H1 (cell line): Measurements from ENCODE around the gene TEX22. TPM values are rescaled to one million over a fixed set of nuclear protein-coding genes. Genes with fewer than 3 reads are reported as not detected.

Experiments
- CTCF ChIA-PET: fragments of 300-600 bp; sonication (Branson Sonifier 250); formaldehyde crosslinking; loops from one replicate; lab custom pipeline; 2021; ENCODE audit not compliant: partially characterized antibody; lab: Charles Lee
- POLR2A ChIA-PET: fragments of 300-600 bp; sonication (Branson Sonifier 250); formaldehyde crosslinking; loops from one replicate; lab custom pipeline; 2021; ENCODE audit warnings: inconsistent platforms; ENCODE audit not compliant: partially characterized antibody; lab: Charles Lee
- DNase-seq, 2 experiments: peaks; one replicate each; pipeline versions ENCODE4 v3.0.0 to v3.0.0-alpha.2; 2010 to 2022; ENCODE audit warnings: low spot score in 2 of 2, low read depth in 1 of 2, mixed read lengths in 1 of 2
- FAIRE-seq: peaks from 2 replicates; lab custom pipeline; 2011; peaks lifted over from hg19 to GRCh38; lab: Jason Lieb, UNC
- H2AFZ ChIP-seq: 2 replicates; pipeline ENCODE4 v1.8.1; 2012; ENCODE audit warnings: low read length, inconsistent platforms
- H2AK5ac ChIP-seq: 2 replicates; pipeline ENCODE4 v1.6.1; 2013; ENCODE audit warnings: low read depth, low read length
- H2BK120ac ChIP-seq: replicated peaks from 2 replicates; pipeline ENCODE3; 2013; ENCODE audit warnings: low read depth, low read length, inconsistent platforms
- H2BK12ac ChIP-seq: 2 replicates; pipeline ENCODE4 v1.6.1; 2013; ENCODE audit warnings: low read depth, low read length
- H2BK15ac ChIP-seq: 2 replicates; pipeline ENCODE4 v1.6.1; 2013; ENCODE audit warnings: low read length
- H2BK20ac ChIP-seq: 2 replicates; pipeline ENCODE4 v1.6.1; 2013; ENCODE audit warnings: low read length
- H2BK5ac ChIP-seq: 2 replicates; pipeline ENCODE4 v1.6.1; 2013; ENCODE audit warnings: low read depth, low read length
- H3K14ac ChIP-seq: 2 replicates; pipeline ENCODE4 v1.6.1; 2013; ENCODE audit warnings: inconsistent platforms; ENCODE audit not compliant: insufficient read length
- H3K18ac ChIP-seq: 2 replicates; pipeline ENCODE4 v1.6.1; 2013; ENCODE audit warnings: low read length; ENCODE audit errors: extremely low read depth
- H3K23ac ChIP-seq: 2 replicates; pipeline ENCODE4 v1.6.1; 2013; ENCODE audit warnings: inconsistent platforms; ENCODE audit not compliant: insufficient read length
- H3K23me2 ChIP-seq: 2 replicates; pipeline ENCODE4 v1.6.1; 2013; ENCODE audit warnings: low read depth, low read length
- H3K27ac ChIP-seq: 2 replicates; pipeline ENCODE4 v1.6.1; 2011; ENCODE audit warnings: low read depth, low read length, inconsistent platforms
- H3K27me3 ChIP-seq, 4 experiments: replicated peaks in 1 of 4; 1 replicate in 1 of 4; 2 replicates in 3 of 4; pipeline versions ENCODE4 v1.6.1 to v1.8.1; 2011 to 2013; ENCODE audit warnings: low read length in 3 of 4, mild to moderate bottlenecking in 3 of 4, inconsistent platforms in 2 of 4, mixed read lengths in 2 of 4, moderate library complexity in 1 of 4; ENCODE audit not compliant: control insufficient read depth in 3 of 4, insufficient read depth in 3 of 4; ENCODE audit errors: extremely low read depth in 1 of 4
- H3K36me3 ChIP-seq, 4 experiments: 2 replicates each; pipeline versions ENCODE4 v1.6.1 to v1.8.1; 2011 to 2013; ENCODE audit warnings: mild to moderate bottlenecking in 4 of 4, low read length in 3 of 4, moderate library complexity in 2 of 4, control low read depth in 1 of 4, inconsistent platforms in 1 of 4; ENCODE audit not compliant: insufficient read depth in 4 of 4, control insufficient read depth in 2 of 4
- H3K4ac ChIP-seq: replicated peaks from 2 replicates; pipeline ENCODE3; 2013; ENCODE audit warnings: low read length, low read depth, mixed read lengths, inconsistent platforms; ENCODE audit not compliant: insufficient read length
- H3K4me1 ChIP-seq, 4 experiments: replicated peaks in 1 of 4; 1 replicate in 1 of 4; 2 replicates in 3 of 4; pipeline versions ENCODE4 v1.6.1 to v1.8.1; 2011 to 2013; ENCODE audit warnings: low read length in 3 of 4, inconsistent platforms in 2 of 4, mixed read lengths in 1 of 4; ENCODE audit not compliant: insufficient read depth in 4 of 4, control insufficient read depth in 3 of 4
- H3K4me2 ChIP-seq, 2 experiments: 2 replicates each; pipeline versions ENCODE4 v1.6.1 to v1.8.1; 2011 to 2013; ENCODE audit warnings: low read depth in 2 of 2, low read length in 2 of 2, control low read depth in 1 of 2, inconsistent platforms in 1 of 2, mild to moderate bottlenecking in 1 of 2; ENCODE audit not compliant: insufficient read depth in 1 of 2
- H3K4me3 ChIP-seq, 4 experiments: fragments of 200-600, 300-600 bp in 1 of 4; sonication (generic), shearing (Covaris generic), sonication (Bioruptor Twin) in 1 of 4; 2 replicates each; pipeline versions ENCODE4 v1.5.1 to v1.8.1; 2011 to 2016; ENCODE audit warnings: low read length in 4 of 4, low read depth in 3 of 4, control low read depth in 2 of 4, inconsistent platforms in 2 of 4, mild to moderate bottlenecking in 2 of 4, mixed read lengths in 1 of 4, moderate library complexity in 1 of 4; ENCODE audit not compliant: insufficient read depth in 2 of 4; ENCODE audit errors: extremely low read depth in 1 of 4
- H3K56ac ChIP-seq: replicated peaks from 2 replicates; pipeline ENCODE3; 2013; ENCODE audit warnings: low read depth, mild to moderate bottlenecking, mixed read lengths, low read length, inconsistent platforms; ENCODE audit not compliant: insufficient read length
- H3K79me1 ChIP-seq: 2 replicates; pipeline ENCODE4 v1.6.1; 2013; ENCODE audit warnings: low read depth, low read length, control low read depth
- H3K79me2 ChIP-seq, 2 experiments: 2 replicates each; pipeline versions ENCODE4 v1.6.1 to v1.8.1; 2012 to 2013; ENCODE audit warnings: low read length in 2 of 2, mild to moderate bottlenecking in 2 of 2, inconsistent platforms in 1 of 2; ENCODE audit not compliant: insufficient read depth in 2 of 2, control insufficient read depth in 1 of 2
- H3K9ac ChIP-seq, 4 experiments: replicated peaks in 1 of 4; 1 replicate in 1 of 4; 2 replicates in 3 of 4; pipeline versions ENCODE4 v1.6.1 to v1.8.1; 2011 to 2013; ENCODE audit warnings: low read depth in 3 of 4, low read length in 3 of 4, control low read depth in 2 of 4, mild to moderate bottlenecking in 2 of 4, moderate library complexity in 2 of 4, inconsistent platforms in 1 of 4; ENCODE audit errors: extremely low read depth in 1 of 4
- H3K9me3 ChIP-seq, 2 experiments: 2 replicates each; pipeline versions ENCODE4 v1.6.1 to v1.8.1; 2012 to 2013; ENCODE audit warnings: mild to moderate bottlenecking in 2 of 2, moderate library complexity in 2 of 2, control low read depth in 1 of 2, inconsistent platforms in 1 of 2, low read depth in 1 of 2, low read length in 1 of 2, mixed read lengths in 1 of 2; ENCODE audit not compliant: insufficient read depth in 2 of 2
- H4K20me1 ChIP-seq, 2 experiments: replicated peaks in 1 of 2; 2 replicates each; pipeline versions ENCODE3 to v1.8.1; 2011 to 2013; ENCODE audit warnings: inconsistent platforms in 2 of 2, low read length in 2 of 2, mild to moderate bottlenecking in 1 of 2; ENCODE audit not compliant: insufficient read depth in 2 of 2, control insufficient read depth in 1 of 2
- H4K5ac ChIP-seq: 2 replicates; pipeline ENCODE4 v1.6.1; 2013; ENCODE audit warnings: low read length, low read depth, mixed read lengths, inconsistent platforms; ENCODE audit not compliant: insufficient read length
- H4K8ac ChIP-seq: 2 replicates; pipeline ENCODE4 v1.8.0; 2013; ENCODE audit warnings: mild to moderate bottlenecking, moderate library complexity, low read length, inconsistent platforms; ENCODE audit not compliant: insufficient read depth; ENCODE audit errors: extremely low read depth
- H4K91ac ChIP-seq: replicated peaks from 2 replicates; pipeline ENCODE3; 2013; ENCODE audit warnings: low read length, mixed read lengths, inconsistent platforms; ENCODE audit not compliant: insufficient read length
- CREB1 ChIP-seq: IDR thresholded peaks from 2 replicates; pipeline ENCODE4 v1.6.1; 2012; ENCODE audit warnings: inconsistent platforms
- EGR1 ChIP-seq: IDR thresholded peaks from 2 replicates; pipeline ENCODE4 v1.6.1; 2011; ENCODE audit warnings: low read depth, low read length, borderline replicate concordance
- POLR2AphosphoS5 ChIP-seq: IDR thresholded peaks from 2 replicates; pipeline ENCODE4 v1.6.1; 2011; ENCODE audit warnings: low read depth, low read length
- WGBS, 2 experiments: shearing (Covaris generic) in 1 of 2; methylation state at CpG; one replicate each; pipeline versions ENCODE4 v1.1.6 to v1.1.7; 2013 to 2015; ENCODE audit warnings: low lambda C conversion rate in 2 of 2, mixed read lengths in 2 of 2, inconsistent platforms in 1 of 2, low coverage in 1 of 2, missing lambda C conversion rate in 1 of 2; ENCODE audit not compliant: insufficient replicate concordance in 2 of 2, insufficient coverage in 1 of 2, insufficient read length in 1 of 2; ENCODE audit errors: extremely low coverage in 1 of 2, missing lambda C conversion rate in 1 of 2; 5-methylcytosine and 5-hydroxymethylcytosine counted together
- polyA plus RNA-seq, 7 experiments: library from polyadenylated mRNA; depleted of rRNA in 3 of 7; stranded (reverse) in 5 of 7; unstranded in 2 of 7; fragments of >200 nt in 5 of 7; fragments of 200-250 nt in 2 of 7; gene quantifications; 1 replicate in 5 of 7; 2 replicates in 1 of 7; 4 replicates in 1 of 7; pipeline versions ENCODE4 v1.2.1 to v1.2.3, GENCODE V29; 2011 to 2013; ENCODE audit warnings: missing spikeins in 2 of 7, mixed read lengths in 2 of 7
- total RNA-seq: library from RNA; stranded (reverse); fragmentation: NEBNext Ultra II Directional; extraction: Animal tissue kit (Norgen Biotek cat#: 25700); gene quantifications from 2 replicates; pipeline ENCODE4 v1.2.1, GENCODE V29; 2021
- TF ChIP-seq, protein P1 (sequence below): IDR thresholded peaks from 2 replicates; pipeline ENCODE4 v1.6.1; 2012; ENCODE audit warnings: low read length, inconsistent platforms
- TF ChIP-seq, protein P2 (sequence below): IDR thresholded peaks from 2 replicates; pipeline ENCODE4 v1.6.1; 2012; ENCODE audit warnings: inconsistent platforms

TEX22 gene
- total and polyA plus RNA-seq, 2 of the 8 experiments (the other 6 are each of a cell fraction or from before 2014, with no cell fraction given), result 0.24 to 0.39 TPM

DNA sequence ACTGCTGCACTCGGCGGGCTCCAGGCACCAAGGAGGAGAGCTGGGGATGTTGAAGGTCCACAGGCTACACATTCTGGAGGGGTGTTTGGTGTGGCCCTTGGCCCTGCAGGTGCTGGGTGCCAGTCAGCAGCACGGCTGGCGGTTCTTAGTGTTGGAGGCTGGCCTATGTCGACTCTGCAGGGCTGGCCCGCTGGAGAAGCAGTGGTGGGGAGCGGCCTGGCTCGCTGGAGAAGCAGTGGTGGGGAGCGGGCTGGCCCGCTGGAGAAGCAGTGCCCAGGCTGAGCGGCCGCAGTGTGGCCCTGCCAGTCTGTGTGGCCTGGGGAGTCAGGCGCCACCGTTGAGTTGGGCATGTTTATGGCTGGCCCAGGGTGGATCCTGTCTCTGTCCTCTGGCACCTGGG lies 48.6 kb downstream of the TEX22 start:
- Histone ChIP-seq H3K27me3 (no peaks in the 10 kb centered on the region), H3K79me1 (peaks cover 13% of the 10 kb centered on the region; the same call in 1 of the 2 replicates), H3K23me2 (no peaks in the 10 kb centered on the region), H4K8ac (no peak overlapping the region), H3K9ac (no peak overlapping the region), H3K79me2 (peaks cover 0 to 10% of the 10 kb centered on the region in 2 experiments; a peak in 2 of 4 replicates), H2BK120ac (no peak overlapping the region), H3K4me3 (no peak overlapping the region), H2AK5ac (no peak overlapping the region), H3K14ac (no peak overlapping the region), H2BK20ac (no peak overlapping the region), H4K91ac (no peak overlapping the region), H3K36me3 (peaks cover 9 to 28% (median 21%) of the 10 kb centered on the region in 4 experiments; a peak in 6 of 8 replicates), H4K5ac (no peak overlapping the region), H3K27ac (no peak overlapping the region), H3K18ac (no peak overlapping the region), H2BK12ac (no peak overlapping the region), H2BK5ac (no peak overlapping the region), H3K56ac (no peak overlapping the region), H4K20me1 (peaks cover 14 to 17% of the 10 kb centered on the region in 2 experiments), H2AFZ (no peak overlapping the region), H3K9me3 (no peaks in the 10 kb centered on the region), H3K23ac (no peak overlapping the region), H3K4me2 (no peak overlapping the region), H3K4me1 (no peaks in the 10 kb centered on the region), H2BK15ac (no peak overlapping the region), H3K4ac (no peak overlapping the region)
- ChIA-PET POLR2A (interaction anchor here (1.2 to 3.0 kb wide), 3 partner anchors 14 to 54 kb away, joined by 4 to 21 read pairs (median 6); no protein-coding TSS in a partner anchor), CTCF (interaction anchor here (1.1 to 3.0 kb wide), 12 partner anchors 9 to 76 kb away, joined by 3 to 23 read pairs (median 6); no protein-coding TSS in a partner anchor)
- 88% methylated on average over 14 of the region's 14 CpGs; no CpG with 5 or more reads in 1 of the 2 experiments for WGBS, 2 experiments
- DNase-seq, result no peak
- FAIRE-seq, result no peak
- no peak for TF ChIP-seq EGR1
- TF ChIP-seq, protein P1, sequence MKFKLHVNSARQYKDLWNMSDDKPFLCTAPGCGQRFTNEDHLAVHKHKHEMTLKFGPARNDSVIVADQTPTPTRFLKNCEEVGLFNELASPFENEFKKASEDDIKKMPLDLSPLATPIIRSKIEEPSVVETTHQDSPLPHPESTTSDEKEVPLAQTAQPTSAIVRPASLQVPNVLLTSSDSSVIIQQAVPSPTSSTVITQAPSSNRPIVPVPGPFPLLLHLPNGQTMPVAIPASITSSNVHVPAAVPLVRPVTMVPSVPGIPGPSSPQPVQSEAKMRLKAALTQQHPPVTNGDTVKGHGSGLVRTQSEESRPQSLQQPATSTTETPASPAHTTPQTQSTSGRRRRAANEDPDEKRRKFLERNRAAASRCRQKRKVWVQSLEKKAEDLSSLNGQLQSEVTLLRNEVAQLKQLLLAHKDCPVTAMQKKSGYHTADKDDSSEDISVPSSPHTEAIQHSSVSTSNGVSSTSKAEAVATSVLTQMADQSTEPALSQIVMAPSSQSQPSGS, result no peak
- no peak for TF ChIP-seq POLR2AphosphoS5
- TF ChIP-seq CREB1, result no peak
- TF ChIP-seq, protein P2, sequence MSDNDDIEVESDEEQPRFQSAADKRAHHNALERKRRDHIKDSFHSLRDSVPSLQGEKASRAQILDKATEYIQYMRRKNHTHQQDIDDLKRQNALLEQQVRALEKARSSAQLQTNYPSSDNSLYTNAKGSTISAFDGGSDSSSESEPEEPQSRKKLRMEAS, result no peak
